Kidney epithelial cell (primary cell): Measurements from ENCODE around the gene METTL22. TPM values are rescaled to one million over a fixed set of nuclear protein-coding genes. Genes with fewer than 3 reads are reported as not detected.

ENCODE experiments used
- DNase-seq: peaks from one replicate; pipeline ENCODE4 v3.0.0-alpha.2; 2010; ENCODE audit warnings: low read depth
- H3K27me3 ChIP-seq: 2 replicates; pipeline ENCODE4 v1.6.0; 2011; ENCODE audit warnings: low read length; ENCODE audit not compliant: control insufficient read depth, insufficient read depth
- H3K36me3 ChIP-seq: 2 replicates; pipeline ENCODE4 v1.5.1; 2011; ENCODE audit warnings: low read length; ENCODE audit not compliant: control insufficient read depth, insufficient read depth
- H3K4me3 ChIP-seq: 2 replicates; pipeline ENCODE4 v1.5.1; 2011; ENCODE audit warnings: low read depth, mild to moderate bottlenecking, control low read depth, low read length
- total RNA-seq: library from RNA; depleted of rRNA; stranded (reverse); fragments of >200 nt; gene quantifications from 2 replicates; pipeline ENCODE4 v1.2.3, GENCODE V29; 2015
- TF ChIP-seq, protein P1 (sequence below): IDR thresholded peaks from 2 replicates; pipeline ENCODE4 v1.5.1; 2011; ENCODE audit warnings: mild to moderate bottlenecking, moderate library complexity, low read length, control low read depth, inconsistent platforms; ENCODE audit not compliant: insufficient read depth, poor library complexity, severe bottlenecking

The METTL22 gene
- total RNA-seq, 1 donor from 2014 or later: 24.5 TPM

DNA sequence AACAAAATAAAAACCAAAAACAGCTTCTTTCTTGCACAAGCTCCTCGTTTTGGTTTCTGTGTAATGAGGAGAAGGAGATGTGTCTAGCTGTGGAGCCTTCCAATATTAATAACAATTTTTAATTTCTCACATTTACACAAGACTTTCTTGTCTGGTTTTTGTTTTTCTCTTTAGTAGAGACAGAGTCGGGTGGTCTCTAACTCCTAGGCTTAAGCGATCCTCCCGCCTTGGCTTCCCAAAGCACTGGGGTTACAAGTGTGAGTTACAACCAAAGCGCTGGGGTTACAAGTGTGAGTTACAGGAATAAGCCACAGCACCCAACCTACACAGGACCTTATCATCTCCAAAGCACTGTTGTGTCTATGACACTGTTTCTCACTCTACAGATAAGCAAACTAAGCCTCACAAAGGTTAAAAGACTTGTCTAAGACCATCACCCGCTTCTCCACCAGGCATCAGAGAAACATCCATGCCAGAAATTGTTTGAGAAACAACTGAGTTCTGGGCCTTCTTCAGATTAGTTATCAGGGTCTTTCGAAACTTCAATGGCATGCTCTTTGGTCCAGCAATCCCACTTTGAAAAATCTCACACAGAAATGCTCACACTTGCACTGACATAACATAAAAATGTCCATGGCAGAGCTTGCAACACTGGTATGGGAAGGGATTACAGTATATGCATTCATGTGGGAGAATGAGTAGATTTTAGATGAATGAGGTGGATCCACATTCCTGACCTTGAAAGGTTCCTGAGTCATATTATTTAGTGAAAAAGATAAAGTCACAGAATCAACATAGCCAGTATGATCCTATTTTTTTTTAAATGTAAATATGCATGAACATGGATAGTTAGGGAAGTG is 56.8 kb downstream of the METTL22 start:
- DNase-seq: no peak
- Histone ChIP-seq H3K36me3 (no peaks in the 10 kb centered on the region), H3K27me3 (no peaks in the 10 kb centered on the region), H3K4me3 (no peak overlapping the region)
- TF ChIP-seq, protein P1, sequence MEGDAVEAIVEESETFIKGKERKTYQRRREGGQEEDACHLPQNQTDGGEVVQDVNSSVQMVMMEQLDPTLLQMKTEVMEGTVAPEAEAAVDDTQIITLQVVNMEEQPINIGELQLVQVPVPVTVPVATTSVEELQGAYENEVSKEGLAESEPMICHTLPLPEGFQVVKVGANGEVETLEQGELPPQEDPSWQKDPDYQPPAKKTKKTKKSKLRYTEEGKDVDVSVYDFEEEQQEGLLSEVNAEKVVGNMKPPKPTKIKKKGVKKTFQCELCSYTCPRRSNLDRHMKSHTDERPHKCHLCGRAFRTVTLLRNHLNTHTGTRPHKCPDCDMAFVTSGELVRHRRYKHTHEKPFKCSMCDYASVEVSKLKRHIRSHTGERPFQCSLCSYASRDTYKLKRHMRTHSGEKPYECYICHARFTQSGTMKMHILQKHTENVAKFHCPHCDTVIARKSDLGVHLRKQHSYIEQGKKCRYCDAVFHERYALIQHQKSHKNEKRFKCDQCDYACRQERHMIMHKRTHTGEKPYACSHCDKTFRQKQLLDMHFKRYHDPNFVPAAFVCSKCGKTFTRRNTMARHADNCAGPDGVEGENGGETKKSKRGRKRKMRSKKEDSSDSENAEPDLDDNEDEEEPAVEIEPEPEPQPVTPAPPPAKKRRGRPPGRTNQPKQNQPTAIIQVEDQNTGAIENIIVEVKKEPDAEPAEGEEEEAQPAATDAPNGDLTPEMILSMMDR: no peak

DNA sequence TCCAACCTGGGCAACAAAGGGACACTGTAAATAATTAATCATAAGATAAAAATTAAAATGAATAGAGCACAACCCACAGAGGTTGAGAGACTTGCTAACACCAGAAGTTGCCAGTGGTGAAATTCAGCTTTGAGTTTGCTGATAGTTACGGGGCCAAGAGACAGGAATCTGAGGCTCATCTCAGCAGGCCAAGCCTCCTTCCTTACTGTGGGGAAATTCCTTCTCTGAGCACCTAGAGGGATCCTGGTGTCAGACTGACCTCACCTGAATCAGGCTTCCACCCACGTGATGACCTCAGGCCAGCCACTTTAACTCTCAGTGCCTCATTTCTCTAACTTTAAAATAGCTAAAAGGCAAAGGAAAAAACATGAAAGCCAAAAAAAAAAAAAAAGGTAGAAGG is 57.7 kb downstream of the METTL22 start:
- no peak for DNase-seq
- H3K27me3 ChIP-seq: no peaks in the 10 kb centered on the region
- no peaks in the 10 kb centered on the region for H3K36me3 ChIP-seq
- TF ChIP-seq, protein P1: no peak
- no peak overlapping the region for H3K4me3 ChIP-seq

DNA sequence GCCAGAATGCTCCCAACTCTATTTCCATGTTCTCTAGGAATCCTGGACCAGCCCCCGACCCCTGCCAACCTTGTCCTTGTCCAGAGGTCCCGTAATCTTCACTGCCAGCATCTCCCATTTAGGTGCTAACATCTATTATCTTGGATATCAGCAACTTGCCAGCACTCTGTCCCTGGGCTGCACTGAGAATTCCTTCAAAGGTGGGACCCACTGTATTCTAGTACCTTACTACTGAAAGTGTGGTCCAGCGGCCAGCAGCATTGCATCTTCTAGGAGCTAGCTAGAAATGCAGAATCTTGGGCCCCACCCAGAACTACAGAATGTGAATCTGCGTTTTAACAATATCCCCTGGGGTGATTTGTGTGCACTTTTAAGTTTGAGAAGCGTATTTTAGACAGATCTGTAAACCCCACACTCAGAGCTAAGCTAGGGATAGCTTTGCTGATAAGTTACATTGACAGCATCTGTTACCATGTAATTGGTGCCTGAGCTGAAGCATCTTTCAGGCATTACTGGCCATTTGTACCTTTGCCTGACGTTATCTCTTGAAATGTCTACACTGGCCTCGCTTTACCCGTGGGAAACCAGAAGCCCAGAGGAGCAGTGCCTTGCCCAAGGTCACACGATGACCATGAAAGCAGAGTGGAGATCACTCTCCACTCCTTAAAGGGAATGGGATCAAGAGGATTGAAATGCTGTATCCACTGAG is 61.2 kb downstream of the METTL22 start:
- H3K36me3 ChIP-seq: no peaks in the 10 kb centered on the region
- TF ChIP-seq, protein P1: no peak
- no peak for DNase-seq
- no peak overlapping the region for H3K4me3 ChIP-seq
- no peaks in the 10 kb centered on the region for H3K27me3 ChIP-seq

DNA sequence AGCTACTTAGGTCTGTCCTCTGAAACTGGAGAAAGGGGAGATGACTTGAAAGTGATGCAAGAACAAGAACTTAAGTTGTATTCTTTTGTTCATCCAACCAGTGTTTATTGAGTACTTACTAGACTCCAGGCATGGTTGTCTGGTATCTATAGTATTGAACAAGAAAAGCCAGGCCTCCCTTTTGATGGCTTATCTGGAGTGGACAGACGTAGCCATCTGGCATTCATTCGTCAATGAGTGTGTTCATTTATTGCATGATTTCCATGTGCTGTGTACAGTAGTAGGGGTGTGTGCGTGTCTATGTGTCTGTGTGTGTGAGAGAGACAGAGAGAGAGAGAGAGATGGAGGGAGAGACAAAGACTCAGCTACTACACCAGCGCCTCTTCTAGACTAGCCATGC is 62.1 kb downstream of the METTL22 start:
- no peak overlapping the region for H3K4me3 ChIP-seq
- H3K27me3 ChIP-seq: no peaks in the 10 kb centered on the region
- no peaks in the 10 kb centered on the region for H3K36me3 ChIP-seq
- TF ChIP-seq, protein P1: no peak
- DNase-seq: no peak

DNA sequence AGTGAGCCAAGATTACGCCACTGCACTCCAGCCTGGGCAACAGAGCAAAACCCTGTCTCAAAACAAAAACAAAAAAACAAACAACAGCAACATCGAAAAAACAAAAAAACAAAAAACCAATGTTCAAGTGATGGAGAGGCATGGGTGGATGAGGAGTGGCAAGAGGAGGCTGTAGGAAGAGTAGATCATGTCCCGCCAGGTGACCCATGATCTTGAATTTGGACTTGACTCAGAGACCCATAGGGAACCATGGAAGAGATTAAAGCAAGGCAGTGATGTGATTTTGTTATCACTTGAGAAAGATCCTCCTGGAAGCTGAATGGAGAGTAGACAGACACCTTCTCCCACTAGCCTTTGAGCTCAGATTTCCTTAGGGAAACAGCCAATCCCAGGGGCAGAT is 64.1 kb downstream of the METTL22 start:
- TF ChIP-seq, protein P1: no peak
- Histone ChIP-seq H3K36me3 (no peaks in the 10 kb centered on the region), H3K27me3 (no peaks in the 10 kb centered on the region), H3K4me3 (no peak overlapping the region)
- no peak for DNase-seq
